ENCODE results near the gene MAN1C1. TPM values are rescaled to one million over a fixed set of nuclear protein-coding genes. Genes with fewer than 3 reads are reported as not detected.

The MAN1C1 gene
- total RNA-seq, 1 experiment from 2014 or later: 9.3 TPM

DNA sequence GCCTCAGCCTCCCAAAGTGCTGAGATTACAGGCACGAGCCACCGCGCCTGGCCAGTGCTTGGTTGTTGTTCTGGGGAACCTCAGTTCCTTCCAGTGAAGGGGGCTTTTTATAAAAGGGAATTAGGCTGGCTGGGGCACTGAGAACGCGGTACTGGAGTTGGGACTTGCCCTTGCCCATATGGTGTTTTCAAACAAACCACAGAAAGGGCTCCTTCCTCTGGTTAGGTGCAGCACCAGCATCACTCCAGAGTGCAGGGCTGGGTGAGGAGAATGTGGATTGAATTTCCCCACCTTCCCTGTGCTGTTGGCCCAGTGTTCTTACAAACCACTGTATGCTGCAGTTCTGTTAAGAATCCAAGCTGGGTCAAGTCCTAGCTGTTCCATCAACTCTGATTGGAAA, 5.3 kb downstream of the MAN1C1 start:
- peaks cover 9% of the 10 kb centered on the region for H3K23me2 ChIP-seq (ENCODE audit: insufficient read length, low read depth, low read length, poor library complexity, severe bottlenecking)
- H3K9me3 Mint-ChIP-seq: peaks cover 4% of the 10 kb centered on the region in 2 experiments; a peak in 2 of 5 replicates
- no peak overlapping the region for H3K23ac ChIP-seq (ENCODE audit: insufficient read length, low read depth, low read length)
- no peak overlapping the region for H3T11ph ChIP-seq (ENCODE audit: low read length)
- H3K4me1 ChIP-seq (ENCODE audit: insufficient read depth, low read length): no peaks in the 10 kb centered on the region
- no peak overlapping the region for H2BK15ac ChIP-seq (ENCODE audit: low read depth, low read length)
- H4K20me1 ChIP-seq (ENCODE audit: control insufficient read depth, insufficient read depth, insufficient read length): no peaks in the 10 kb centered on the region
- H3K36me3 Mint-ChIP-seq (ENCODE audit: insufficient read depth in 1 of 3, low read depth in 3 of 3): peaks cover 0 to 2% (median 0%) of the 10 kb centered on the region in 3 experiments; a peak in 2 of 7 replicates
- no peak overlapping the region for H3K4me3 Mint-ChIP-seq
- no peak overlapping the region for H2AK5ac ChIP-seq (ENCODE audit: insufficient read length, low read length)
- H3K18ac ChIP-seq (ENCODE audit: insufficient read length, low read depth, low read length): no peak overlapping the region
- no peaks in the 10 kb centered on the region; the same call in 1 of the 2 replicates for H3K27me3 ChIP-seq (ENCODE audit: insufficient read depth, low read length)
- no peak overlapping the region for H3K9ac ChIP-seq (ENCODE audit: extremely low read depth, insufficient read length, low read length)
- H3K4ac ChIP-seq (ENCODE audit: low read depth, low read length): no peak overlapping the region
- H3K27ac ChIP-seq (ENCODE audit: insufficient read length, low read depth, low read length): no peak overlapping the region
- peaks cover 27 to 30% of the 10 kb centered on the region in 2 experiments for H3K4me1 Mint-ChIP-seq
- no peak overlapping the region for H2BK5ac ChIP-seq (ENCODE audit: insufficient read length, low read length)
- H3K4me2 ChIP-seq (ENCODE audit: insufficient read depth, insufficient read length, low read length): no peak overlapping the region
- H4K91ac ChIP-seq (ENCODE audit: insufficient read length, low read depth, low read length): no peak overlapping the region
- H2BK12ac ChIP-seq (ENCODE audit: insufficient read length, low read depth, low read length): no peak overlapping the region
- no peaks in the 10 kb centered on the region for H3K79me1 ChIP-seq (ENCODE audit: insufficient read depth, low read depth, low read length, poor library complexity, severe bottlenecking)
- no peak overlapping the region for H2BK20ac ChIP-seq (ENCODE audit: low read depth, low read length, poor library complexity, severe bottlenecking)
- WGBS (ENCODE audit: extremely low coverage, insufficient read length, low lambda C conversion rate): no CpG with 5 or more reads among the region's 5 CpGs
- no peaks in the 10 kb centered on the region for H3K9me3 ChIP-seq (ENCODE audit: control insufficient read depth, low read depth, low read length)
- H3K79me2 ChIP-seq (ENCODE audit: insufficient read depth, low read length): no peaks in the 10 kb centered on the region
- H4K5ac ChIP-seq (ENCODE audit: insufficient read length, low read depth, low read length): no peak overlapping the region
- TF ChIP-seq, protein P1, sequence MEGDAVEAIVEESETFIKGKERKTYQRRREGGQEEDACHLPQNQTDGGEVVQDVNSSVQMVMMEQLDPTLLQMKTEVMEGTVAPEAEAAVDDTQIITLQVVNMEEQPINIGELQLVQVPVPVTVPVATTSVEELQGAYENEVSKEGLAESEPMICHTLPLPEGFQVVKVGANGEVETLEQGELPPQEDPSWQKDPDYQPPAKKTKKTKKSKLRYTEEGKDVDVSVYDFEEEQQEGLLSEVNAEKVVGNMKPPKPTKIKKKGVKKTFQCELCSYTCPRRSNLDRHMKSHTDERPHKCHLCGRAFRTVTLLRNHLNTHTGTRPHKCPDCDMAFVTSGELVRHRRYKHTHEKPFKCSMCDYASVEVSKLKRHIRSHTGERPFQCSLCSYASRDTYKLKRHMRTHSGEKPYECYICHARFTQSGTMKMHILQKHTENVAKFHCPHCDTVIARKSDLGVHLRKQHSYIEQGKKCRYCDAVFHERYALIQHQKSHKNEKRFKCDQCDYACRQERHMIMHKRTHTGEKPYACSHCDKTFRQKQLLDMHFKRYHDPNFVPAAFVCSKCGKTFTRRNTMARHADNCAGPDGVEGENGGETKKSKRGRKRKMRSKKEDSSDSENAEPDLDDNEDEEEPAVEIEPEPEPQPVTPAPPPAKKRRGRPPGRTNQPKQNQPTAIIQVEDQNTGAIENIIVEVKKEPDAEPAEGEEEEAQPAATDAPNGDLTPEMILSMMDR (conservative IDR thresholded peaks at IDR 0.05): no peak
- H2AFZ ChIP-seq (ENCODE audit: low read length): no peak overlapping the region
- no peak overlapping the region for H4K8ac ChIP-seq (replicated peaks; ENCODE audit: insufficient read length, low read depth, low read length)
- H3K14ac ChIP-seq (ENCODE audit: insufficient read depth, low read length): no peak overlapping the region
- H3K27me3 Mint-ChIP-seq (ENCODE audit: low read depth): peaks cover 17% of the 10 kb centered on the region
- H2BK120ac ChIP-seq (ENCODE audit: low read depth, low read length, poor library complexity, severe bottlenecking): no peak overlapping the region
- H3K56ac ChIP-seq (ENCODE audit: insufficient read length, low read depth, low read length): no peak overlapping the region
- DNase-seq: no peak
- H3K27ac Mint-ChIP-seq: no peak overlapping the region; a peak in 1 of 7 replicates
